UCSD-AML1 (cell line): ENCODE data around the gene R3HDML.
"Not testable (repeated sequence)": the region's sequence is repeated elsewhere in the genome, so short reads cannot be mapped to it uniquely, and the experiment has no call there.

Experiments used
- DNase-seq: peaks from one replicate; lab custom pipeline; 2025; ENCODE audit not compliant: unreplicated experiment; lab: John Stamatoyannopoulos, UW

R3HDML gene

DNA sequence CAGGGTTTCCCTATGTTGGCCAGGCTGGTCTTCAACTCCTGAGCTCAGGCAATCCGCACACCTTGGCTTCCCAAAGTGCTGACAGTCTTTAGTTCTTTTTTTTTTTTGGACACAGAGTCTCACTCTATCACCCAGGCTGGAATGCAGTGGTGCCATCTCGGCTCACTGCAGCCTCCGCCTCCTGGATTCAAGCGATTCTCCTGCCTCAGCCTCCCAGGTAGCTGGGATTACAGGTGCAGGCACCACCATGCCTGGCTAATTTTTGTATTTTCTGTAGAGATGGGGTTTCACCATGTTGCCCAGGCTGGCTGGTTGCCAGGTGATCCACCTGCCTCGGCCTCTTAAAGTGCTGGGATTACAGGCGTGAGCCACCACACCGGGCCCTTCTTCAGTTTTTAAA is 9.1 kb upstream of the R3HDML start:
- not testable (repeated sequence) for DNase-seq

GRCh38 chr20:44328428-44328827 is 8.4 kb upstream of the R3HDML start:
- DNase-seq, result no peak

DNA sequence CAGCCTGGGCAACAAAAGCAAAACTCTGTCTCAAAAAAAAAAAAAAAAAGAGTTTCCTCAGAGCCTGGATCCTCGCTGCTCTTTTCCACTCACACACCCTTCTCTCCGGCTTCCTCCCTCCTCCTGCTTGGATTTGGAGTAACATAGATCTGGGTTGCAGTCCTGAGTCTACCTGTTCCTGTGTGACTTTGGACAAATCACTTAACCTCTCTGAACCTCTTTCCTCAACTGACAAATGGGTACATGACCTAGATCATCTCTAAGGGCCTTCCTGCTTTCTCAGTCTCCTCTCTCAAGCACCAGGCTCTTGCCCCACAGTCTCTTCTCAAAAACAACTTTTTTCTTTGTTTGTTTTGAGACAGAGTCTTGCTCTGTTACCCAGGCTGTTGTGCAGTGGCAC is 5.6 kb upstream of the R3HDML start:
- DNase-seq, result no peak

DNA sequence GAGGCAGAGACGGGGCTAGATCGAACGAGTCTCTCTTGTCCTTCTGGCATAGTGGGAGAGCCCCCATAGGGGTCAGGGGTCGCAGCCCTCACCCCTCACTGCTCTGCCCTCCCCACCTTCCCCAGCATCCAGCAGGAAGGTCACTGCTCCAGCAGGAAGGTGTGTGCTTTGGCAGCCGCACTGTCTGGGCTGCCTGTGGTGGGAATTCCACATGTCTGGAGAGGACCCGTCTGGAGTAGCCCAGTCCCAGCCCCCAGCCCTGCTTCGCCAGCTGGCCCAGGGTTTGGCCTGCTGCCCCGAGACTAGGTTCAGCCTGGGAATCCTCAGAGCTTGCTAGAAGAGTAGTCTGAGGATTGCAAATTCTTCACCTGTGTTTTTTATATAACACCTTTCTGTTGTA is 2.5 kb upstream of the R3HDML start:
- no peak for DNase-seq

- DNase-seq, result no peak
These were observed 2.1 kb upstream of the R3HDML start for GRCh38 chr20:44334709-44335108.

- DNase-seq, result no peak
These were observed 1.2 kb upstream of the R3HDML start for GRCh38 chr20:44335675-44336074.

DNA sequence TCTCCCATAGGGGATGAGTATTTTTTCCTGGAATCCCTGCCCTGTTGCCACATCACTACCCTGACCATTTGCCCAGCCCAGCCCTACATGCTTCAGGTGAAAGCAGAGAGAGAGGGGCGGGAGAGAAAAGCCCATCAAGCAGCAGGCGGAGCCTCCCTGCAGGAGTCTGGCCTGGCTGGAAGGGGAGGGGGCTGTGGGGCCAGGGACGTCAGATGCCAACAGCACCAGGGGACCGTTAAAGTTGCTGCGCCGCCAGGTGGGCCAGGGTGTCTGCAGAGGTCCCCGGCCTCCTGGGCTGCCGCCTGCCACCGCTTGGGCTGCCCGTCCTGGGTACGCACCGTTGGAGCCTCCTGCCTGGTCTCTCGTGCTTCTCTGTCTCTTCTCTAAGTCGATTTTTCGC is 757 bp upstream of the R3HDML start:
- DNase-seq, result no peak

DNA sequence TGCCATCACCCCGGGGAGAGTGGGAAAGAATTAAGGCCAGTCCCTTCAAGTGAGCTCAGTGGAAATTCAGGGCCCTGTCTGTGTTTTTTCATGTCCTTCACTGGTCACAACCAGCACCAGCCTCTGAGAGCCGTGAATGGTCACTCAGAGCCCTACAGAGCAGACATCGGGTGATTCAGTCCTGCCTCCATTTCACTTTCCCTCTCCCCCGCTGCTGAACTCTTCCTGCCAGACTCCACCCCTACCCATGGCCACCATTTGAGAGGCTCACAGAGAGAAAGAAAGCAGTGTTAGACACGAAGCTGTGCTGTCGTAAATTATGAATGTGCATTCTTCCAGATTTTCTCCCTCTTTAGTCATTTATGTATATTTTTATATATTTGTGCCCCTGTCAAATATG is 5.4 kb downstream of the R3HDML start:
- DNase-seq, result no peak

DNA sequence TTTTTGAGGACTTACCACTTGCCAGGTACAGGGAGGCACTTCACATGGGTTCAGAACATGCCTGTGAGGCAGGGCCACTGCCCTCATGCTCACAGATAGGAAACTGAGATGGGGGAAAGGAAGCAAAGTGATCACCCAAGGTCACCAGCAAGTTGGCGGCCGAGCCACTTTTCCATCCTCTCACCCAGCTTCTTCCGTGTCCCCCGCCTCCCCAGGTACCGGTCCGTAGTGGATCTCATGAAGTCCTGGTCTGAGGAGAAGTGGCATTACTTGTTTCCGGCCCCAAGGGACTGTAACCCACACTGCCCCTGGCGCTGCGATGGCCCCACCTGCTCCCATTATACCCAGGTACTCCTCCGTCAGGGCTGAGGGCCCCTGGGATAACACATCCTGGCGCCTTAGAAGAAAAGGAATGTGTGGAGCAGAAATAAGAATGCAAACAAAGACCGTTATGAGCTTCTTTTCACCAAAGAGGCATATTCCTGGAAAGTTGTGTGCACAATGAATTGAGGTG is 6.4 kb downstream of the R3HDML start:
- DNase-seq, result no peak

DNA sequence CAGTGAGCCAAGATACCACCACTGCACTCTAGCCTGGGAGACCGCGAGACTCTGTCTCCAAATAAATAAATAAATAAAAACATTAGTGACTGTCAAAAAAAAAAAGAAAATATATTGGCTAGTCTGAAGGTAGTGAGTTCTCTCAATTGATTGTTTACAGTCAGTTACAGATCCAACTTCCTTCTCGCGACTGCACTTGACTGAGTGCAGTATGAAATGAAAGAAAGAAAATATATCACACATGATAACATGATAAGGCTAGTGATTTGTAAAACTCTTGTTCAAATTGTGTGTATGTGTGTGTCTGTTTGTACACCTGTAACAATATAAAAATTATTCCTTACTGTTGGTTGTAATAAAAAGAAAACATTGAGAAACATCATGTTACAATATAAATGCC is 7.9 kb downstream of the R3HDML start:
- no peak for DNase-seq

DNA sequence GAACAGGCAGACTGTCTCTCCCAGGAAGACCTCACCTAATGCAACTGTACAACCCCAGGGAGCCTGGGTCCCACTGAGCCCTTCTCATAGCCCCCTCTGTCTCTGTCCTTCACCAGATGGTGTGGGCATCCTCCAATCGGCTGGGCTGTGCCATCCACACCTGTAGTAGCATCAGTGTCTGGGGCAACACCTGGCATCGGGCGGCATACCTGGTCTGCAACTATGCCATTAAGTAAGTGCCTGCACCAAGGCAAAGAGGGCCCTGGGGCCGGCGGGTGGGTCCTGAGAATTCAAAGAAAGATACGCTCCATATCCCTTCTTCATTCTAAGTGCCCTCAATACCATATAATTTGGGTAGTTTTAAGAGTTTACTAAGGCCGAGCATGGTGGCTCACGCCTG is 8.3 kb downstream of the R3HDML start:
- DNase-seq, result no peak

- not testable (repeated sequence) for DNase-seq
These were observed 9.1 kb downstream of the R3HDML start for GRCh38 chr20:44345941-44346340.

- no peak for DNase-seq
These were observed 11.4 kb downstream of the R3HDML start for GRCh38 chr20:44348168-44348659.

DNA sequence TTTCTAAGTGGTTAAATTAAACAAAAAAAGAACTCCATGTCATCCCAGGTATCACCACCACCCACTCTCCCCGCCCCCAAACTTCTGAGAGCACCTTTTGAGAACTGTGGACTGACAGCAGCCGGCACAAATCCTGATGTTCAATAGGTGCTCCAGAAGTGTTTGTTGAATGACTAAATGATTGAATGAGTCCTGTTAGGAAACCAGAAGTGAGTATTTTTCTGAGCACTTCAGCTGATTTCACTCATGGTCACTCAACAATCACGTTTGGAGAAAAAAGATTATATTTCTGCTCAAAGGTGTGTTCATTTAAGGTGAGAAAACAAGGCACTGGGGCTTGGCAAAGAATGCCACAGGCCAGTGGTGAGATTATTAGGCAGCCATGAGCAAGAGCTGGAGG is 12.5 kb downstream of the R3HDML start:
- no peak for DNase-seq

- DNase-seq, result no peak
These were observed 13.7 kb downstream of the R3HDML start for GRCh38 chr20:44350567-44350966.

- DNase-seq, result no peak
These were observed 18.2 kb downstream of the R3HDML start for GRCh38 chr20:44354979-44355497.

- no peak for DNase-seq
These were observed 18.9 kb downstream of the R3HDML start, which contains the start of gene HNF4A for GRCh38 chr20:44355498-44356352. Gene HNF4A, plus strand, starts transcription at chr20:44355699. Its CDS starts 106 bp downstream, at chr20:44355805.

- no peak for DNase-seq
These were observed 19.5 kb downstream of the R3HDML start for GRCh38 chr20:44356353-44356723.

DNA sequence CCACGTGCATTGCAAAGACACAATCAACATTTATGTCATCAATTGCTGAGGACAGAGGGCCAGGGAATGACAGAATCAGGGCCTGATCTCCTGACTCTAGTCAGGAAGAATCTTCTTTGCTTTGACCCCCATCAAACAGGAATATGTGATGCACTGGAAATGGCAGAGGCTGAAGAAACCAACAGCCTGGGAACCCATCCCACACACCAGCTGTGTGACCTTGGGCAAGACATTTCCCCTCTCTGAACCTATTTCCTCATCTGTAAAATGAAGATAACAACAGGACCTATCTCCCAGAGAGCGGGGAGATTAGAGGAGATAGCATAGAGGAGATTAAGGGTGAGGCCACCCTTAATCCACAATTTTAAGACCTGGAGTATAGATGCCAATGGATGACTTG is 20.2 kb downstream of the R3HDML start:
- DNase-seq, result no peak

DNA sequence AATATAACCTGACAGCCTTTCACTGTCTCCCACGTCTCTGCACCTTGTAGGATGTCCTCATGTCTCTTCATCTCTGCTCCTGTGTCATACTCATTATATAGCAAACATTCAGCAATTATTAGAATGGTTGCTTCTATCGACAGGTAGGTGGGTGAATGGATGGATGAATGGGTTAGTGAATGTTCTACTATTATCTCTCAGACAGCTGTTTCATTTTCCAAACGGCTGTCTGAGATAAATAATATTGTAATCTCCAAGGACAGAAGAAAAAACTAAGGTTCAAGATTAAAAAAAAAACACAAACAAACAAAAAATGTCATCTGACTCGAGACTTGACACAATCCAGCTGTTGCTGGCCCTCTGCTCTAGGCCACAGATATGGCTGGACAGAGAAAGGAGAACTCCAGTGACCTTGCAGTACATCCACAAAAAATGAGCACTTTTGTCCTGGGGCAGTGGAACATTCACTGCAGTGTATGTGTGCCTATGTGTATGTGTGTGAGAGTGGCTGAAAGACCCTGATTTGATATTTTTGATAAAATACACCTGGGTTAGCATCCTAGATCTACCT is 20.8 kb downstream of the R3HDML start:
- DNase-seq, result no peak

- DNase-seq, result no peak
These were observed 21.9 kb downstream of the R3HDML start for GRCh38 chr20:44358776-44359175.

DNA sequence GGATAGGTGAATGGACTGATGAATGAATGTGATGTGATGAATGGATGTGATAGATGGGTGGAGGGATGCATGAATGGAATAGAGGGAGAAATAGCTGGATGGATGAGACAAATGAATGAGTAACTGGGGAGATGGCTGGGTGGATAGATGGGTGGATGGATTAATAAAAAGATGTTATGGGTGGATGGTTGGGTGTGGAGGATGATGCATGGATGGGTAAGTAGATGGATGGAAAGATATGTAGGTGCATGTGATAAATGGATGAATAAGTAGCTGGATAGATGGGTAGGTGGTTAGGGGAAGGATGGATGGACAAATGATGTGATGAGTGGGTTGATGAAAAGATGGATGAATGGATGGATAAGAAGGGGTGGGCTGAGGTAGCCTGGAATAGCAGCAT is 23.4 kb downstream of the R3HDML start:
- DNase-seq, result no peak
